ENCODE data around the gene XDH. TPM values are rescaled to one million over a fixed set of nuclear protein-coding genes. Genes with fewer than 3 reads are reported as not detected.

XDH gene
- total RNA-seq, 1 donor from 2014 or later, result 5.6 TPM

DNA sequence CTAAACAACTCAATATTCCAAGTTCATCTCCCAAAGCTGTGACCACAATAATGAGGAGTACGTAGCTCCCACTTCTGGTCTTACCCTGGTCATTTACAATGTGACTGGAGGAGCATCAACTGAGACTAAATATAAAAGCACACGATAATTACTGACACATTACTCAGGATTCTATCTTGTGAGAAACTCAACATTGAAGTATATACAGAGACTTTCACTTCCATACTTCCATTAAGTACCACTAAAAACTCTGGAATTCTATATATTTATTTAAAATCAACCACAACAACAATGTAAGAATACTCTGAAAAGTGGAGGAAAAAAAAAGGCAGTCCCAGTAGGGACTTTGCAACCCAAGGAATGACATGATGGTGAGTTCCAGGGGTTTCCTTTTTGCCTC is 61.4 kb downstream of the XDH start:
- H3K36me3 Mint-ChIP-seq (ENCODE audit: insufficient read depth), result peaks cover 2% of the 10 kb centered on the region
- H3K9me3 Mint-ChIP-seq (ENCODE audit: low read depth), result no peaks in the 10 kb centered on the region
- H3K4me3 Mint-ChIP-seq (ENCODE audit: low read depth), result no peak overlapping the region
- TF ChIP-seq, protein P1, sequence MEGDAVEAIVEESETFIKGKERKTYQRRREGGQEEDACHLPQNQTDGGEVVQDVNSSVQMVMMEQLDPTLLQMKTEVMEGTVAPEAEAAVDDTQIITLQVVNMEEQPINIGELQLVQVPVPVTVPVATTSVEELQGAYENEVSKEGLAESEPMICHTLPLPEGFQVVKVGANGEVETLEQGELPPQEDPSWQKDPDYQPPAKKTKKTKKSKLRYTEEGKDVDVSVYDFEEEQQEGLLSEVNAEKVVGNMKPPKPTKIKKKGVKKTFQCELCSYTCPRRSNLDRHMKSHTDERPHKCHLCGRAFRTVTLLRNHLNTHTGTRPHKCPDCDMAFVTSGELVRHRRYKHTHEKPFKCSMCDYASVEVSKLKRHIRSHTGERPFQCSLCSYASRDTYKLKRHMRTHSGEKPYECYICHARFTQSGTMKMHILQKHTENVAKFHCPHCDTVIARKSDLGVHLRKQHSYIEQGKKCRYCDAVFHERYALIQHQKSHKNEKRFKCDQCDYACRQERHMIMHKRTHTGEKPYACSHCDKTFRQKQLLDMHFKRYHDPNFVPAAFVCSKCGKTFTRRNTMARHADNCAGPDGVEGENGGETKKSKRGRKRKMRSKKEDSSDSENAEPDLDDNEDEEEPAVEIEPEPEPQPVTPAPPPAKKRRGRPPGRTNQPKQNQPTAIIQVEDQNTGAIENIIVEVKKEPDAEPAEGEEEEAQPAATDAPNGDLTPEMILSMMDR (IDR thresholded peaks at IDR 0.05; ENCODE audit: unreplicated experiment), result no peak
- no peak overlapping the region for H3K27ac Mint-ChIP-seq
- H3K27me3 Mint-ChIP-seq, result no peaks in the 10 kb centered on the region
- DNase-seq (ENCODE audit: low spot score, unreplicated experiment), result no peak
- H3K4me1 Mint-ChIP-seq (ENCODE audit: low read depth), result peaks cover 1% of the 10 kb centered on the region

DNA sequence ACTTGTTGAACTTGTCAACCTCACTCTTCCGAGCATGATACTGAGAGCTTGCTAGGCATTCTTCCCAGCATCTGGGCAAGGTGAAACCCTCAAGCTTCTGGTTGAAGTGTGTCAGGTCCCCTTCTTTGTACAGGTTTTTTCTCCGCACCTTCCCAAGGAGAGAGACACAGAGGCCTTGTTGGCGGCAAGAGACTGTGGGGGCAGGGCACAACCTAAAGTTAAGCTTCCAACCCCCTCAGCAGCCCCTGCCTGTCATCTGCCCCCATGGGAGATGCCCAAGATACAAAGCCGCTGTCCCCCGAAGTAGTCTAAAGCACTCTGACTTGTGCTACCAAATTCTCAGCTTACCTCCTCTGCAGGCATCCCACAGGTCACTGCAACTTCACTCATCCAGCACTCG is 64.9 kb downstream of the XDH start:
- Mint-ChIP-seq H3K27me3 (no peaks in the 10 kb centered on the region), H3K9me3 (ENCODE audit: low read depth) (no peaks in the 10 kb centered on the region), H3K36me3 (ENCODE audit: insufficient read depth) (no peaks in the 10 kb centered on the region), H3K4me3 (ENCODE audit: low read depth) (no peak overlapping the region), H3K27ac (no peak overlapping the region), H3K4me1 (ENCODE audit: low read depth) (no peaks in the 10 kb centered on the region)
- TF ChIP-seq, protein P1 (IDR thresholded peaks at IDR 0.05; ENCODE audit: unreplicated experiment), result no peak
- DNase-seq (ENCODE audit: low spot score, unreplicated experiment), result no peak

DNA sequence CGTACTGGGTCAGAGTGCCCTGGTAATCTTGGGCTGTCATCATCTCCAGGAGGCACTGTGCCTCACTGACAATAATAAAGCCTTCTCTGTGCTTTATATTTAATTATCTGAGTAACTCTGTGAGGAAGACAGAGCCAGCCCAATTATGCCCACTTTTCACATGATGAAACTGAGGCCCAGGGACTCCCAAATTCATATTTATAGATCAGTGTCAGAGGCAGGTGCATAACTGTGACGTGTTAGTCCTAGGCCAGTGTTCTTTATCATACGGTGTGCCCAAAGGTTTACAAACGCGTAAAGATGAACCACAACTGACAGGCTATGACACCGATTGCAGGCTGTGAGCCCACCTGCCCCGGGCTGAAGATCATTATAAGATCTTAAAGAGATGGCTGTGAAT is 65.4 kb downstream of the XDH start:
- H3K27me3 Mint-ChIP-seq, result no peaks in the 10 kb centered on the region
- H3K36me3 Mint-ChIP-seq (ENCODE audit: insufficient read depth), result no peaks in the 10 kb centered on the region
- H3K9me3 Mint-ChIP-seq (ENCODE audit: low read depth), result no peaks in the 10 kb centered on the region
- TF ChIP-seq, protein P1 (IDR thresholded peaks at IDR 0.05; ENCODE audit: unreplicated experiment), result no peak
- H3K27ac Mint-ChIP-seq, result no peak overlapping the region
- no peak overlapping the region for H3K4me3 Mint-ChIP-seq (ENCODE audit: low read depth)
- no peak for DNase-seq (ENCODE audit: low spot score, unreplicated experiment)
- H3K4me1 Mint-ChIP-seq (ENCODE audit: low read depth), result no peaks in the 10 kb centered on the region

DNA sequence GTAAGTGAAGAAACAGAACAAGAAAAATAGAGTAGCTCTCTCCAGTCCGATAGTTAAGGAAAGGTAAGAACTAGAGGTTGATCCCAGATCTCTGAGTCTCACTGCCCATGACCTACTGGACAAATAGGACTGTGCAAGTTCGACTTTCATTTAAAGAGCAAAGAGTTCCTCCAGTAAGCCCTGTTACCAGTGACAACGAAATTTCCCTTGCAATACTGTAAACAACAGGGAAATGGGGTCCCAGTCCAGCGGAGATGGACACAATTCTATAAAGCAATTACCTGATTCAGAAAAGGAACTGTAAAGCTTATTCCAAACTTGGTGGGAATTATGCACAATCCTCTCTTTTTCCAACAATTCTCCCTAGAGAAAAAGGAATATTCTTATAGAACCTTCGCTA is 65.9 kb downstream of the XDH start:
- H3K27ac Mint-ChIP-seq, result no peak overlapping the region
- H3K27me3 Mint-ChIP-seq, result no peaks in the 10 kb centered on the region
- H3K4me3 Mint-ChIP-seq (ENCODE audit: low read depth), result no peak overlapping the region
- TF ChIP-seq, protein P1 (IDR thresholded peaks at IDR 0.05; ENCODE audit: unreplicated experiment), result no peak
- no peaks in the 10 kb centered on the region for H3K36me3 Mint-ChIP-seq (ENCODE audit: insufficient read depth)
- H3K4me1 Mint-ChIP-seq (ENCODE audit: low read depth), result no peaks in the 10 kb centered on the region
- no peaks in the 10 kb centered on the region for H3K9me3 Mint-ChIP-seq (ENCODE audit: low read depth)
- DNase-seq (ENCODE audit: low spot score, unreplicated experiment), result no peak

DNA sequence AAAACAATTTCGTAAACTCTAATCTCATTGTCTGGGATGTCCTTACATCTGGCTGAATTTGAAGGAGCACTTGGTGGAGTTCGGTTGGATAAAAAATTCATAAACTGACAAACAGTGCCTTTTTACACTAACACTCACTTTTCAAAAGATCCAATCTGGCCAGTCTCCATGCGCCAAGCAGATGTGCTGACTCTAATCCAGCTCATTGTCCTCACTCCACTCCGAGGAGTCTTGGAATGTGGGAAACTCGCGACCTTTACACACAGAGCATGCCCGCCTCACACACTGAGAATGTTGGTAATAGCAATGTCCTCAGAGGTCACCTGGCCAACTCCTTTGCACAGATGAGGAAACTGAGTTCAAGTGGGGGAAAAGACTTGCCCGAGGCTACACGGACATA is 66.8 kb downstream of the XDH start:
- no peak overlapping the region for H3K4me3 Mint-ChIP-seq (ENCODE audit: low read depth)
- TF ChIP-seq, protein P1 (IDR thresholded peaks at IDR 0.05; ENCODE audit: unreplicated experiment), result no peak
- no peaks in the 10 kb centered on the region for H3K27me3 Mint-ChIP-seq
- no peaks in the 10 kb centered on the region for H3K36me3 Mint-ChIP-seq (ENCODE audit: insufficient read depth)
- no peaks in the 10 kb centered on the region for H3K4me1 Mint-ChIP-seq (ENCODE audit: low read depth)
- no peak for DNase-seq (ENCODE audit: low spot score, unreplicated experiment)
- no peaks in the 10 kb centered on the region for H3K9me3 Mint-ChIP-seq (ENCODE audit: low read depth)
- H3K27ac Mint-ChIP-seq, result no peak overlapping the region
